K562 (cell line): ENCODE data around the gene CAPN10. TPM values are rescaled to one million over a fixed set of nuclear protein-coding genes. Genes with fewer than 3 reads are reported as not detected.

Source experiments
- ATAC-seq: fragments of 200-7000 bp; cut with Tn5 transposase; 3 replicates; pipeline ENCODE4 v1.9.1; 2020; ENCODE audit warnings: moderate library complexity
- BruUV-seq: library from RNA; stranded (reverse); fragments of 400-500 nt; replicated peaks from 2 replicates; lab custom pipeline; 2021; lab: Mats Ljungman, UMichigan
- CTCF ChIA-PET: fragments of 300-600 bp; formaldehyde crosslinking; extraction: SDS; loops from one replicate; lab custom pipeline; 2021; ENCODE audit warnings: low intra/inter-chr PET ratio; lab: Yijun Ruan, JAX
- POLR2A ChIA-PET: fragments of 300-600, 350-650 bp; sonication (Branson Sonifier 250); formaldehyde crosslinking; extraction: SDS; loops from one replicate; lab custom pipeline; 2021; ENCODE audit warnings: antibody characterized with exemption, inconsistent platforms; lab: Yijun Ruan, JAX
- DNase-seq, 4 experiments: peaks; one replicate each; pipeline versions ENCODE4 v3.0.0 to v3.0.0-alpha.2; 2011 to 2018; ENCODE audit warnings: low spot score in 3 of 4, mixed read lengths in 3 of 4; ENCODE audit errors: extremely low read depth in 1 of 4
- FAIRE-seq: peaks from 2 replicates; lab custom pipeline; 2011; peaks lifted over from hg19 to GRCh38; lab: Jason Lieb, UNC
- H2AFZ ChIP-seq: 2 replicates; pipeline ENCODE4 v1.6.0; 2011; ENCODE audit warnings: low read depth, low read length, control low read depth, inconsistent platforms
- H3K27ac ChIP-seq: fragments of 200-600 bp; 3 replicates; pipeline ENCODE4 v1.8.0; 2011; ENCODE audit warnings: low read depth, mild to moderate bottlenecking, control low read depth, inconsistent platforms, low read length, moderate library complexity, mixed read lengths; ENCODE audit errors: extremely low read depth
- H3K27me3 ChIP-seq, 2 experiments: fragments of 300-600 bp in 1 of 2; 2 replicates in 1 of 2; 3 replicates in 1 of 2; pipeline versions ENCODE4 v1.6.0 to v1.8.0; 2011; ENCODE audit warnings: inconsistent platforms in 2 of 2, low read length in 2 of 2, mild to moderate bottlenecking in 1 of 2, mixed read lengths in 1 of 2, moderate library complexity in 1 of 2; ENCODE audit not compliant: control insufficient read depth in 2 of 2, insufficient read depth in 2 of 2
- H3K36me3 ChIP-seq: fragments of 300-600 bp; 3 replicates; pipeline ENCODE4 v1.8.0; 2011; ENCODE audit warnings: mild to moderate bottlenecking, low read length, inconsistent platforms; ENCODE audit not compliant: control insufficient read depth, insufficient read depth
- H3K4me1 ChIP-seq, 2 experiments: fragments of 200-600 bp in 1 of 2; replicated peaks in 1 of 2; 2 replicates in 1 of 2; 3 replicates in 1 of 2; pipeline versions ENCODE4 v1.5.1 to v1.8.0; 2011; ENCODE audit warnings: inconsistent platforms in 2 of 2, low read length in 2 of 2, mild to moderate bottlenecking in 1 of 2, mixed read lengths in 1 of 2, moderate library complexity in 1 of 2; ENCODE audit not compliant: control insufficient read depth in 2 of 2, insufficient read depth in 2 of 2
- H3K4me2 ChIP-seq: 2 replicates; pipeline ENCODE4 v1.6.1; 2011; ENCODE audit warnings: low read length, control low read depth, inconsistent platforms, mixed read lengths; ENCODE audit not compliant: insufficient read depth
- H3K4me3 ChIP-seq: fragments of 200-600 bp; sonication (generic), shearing (Covaris generic); 2 replicates; pipeline ENCODE4 v1.5.1; 2016; ENCODE audit warnings: control low read depth, inconsistent platforms
- H3K79me2 ChIP-seq: fragments of 200-600 bp; 3 replicates; pipeline ENCODE4 v1.8.0; 2011; ENCODE audit warnings: low read length, inconsistent platforms; ENCODE audit not compliant: control insufficient read depth, insufficient read depth
- H3K9ac ChIP-seq, 2 experiments: 2 replicates each; pipeline versions ENCODE4 v1.6.0 to v1.6.1; 2011; ENCODE audit warnings: low read depth in 2 of 2, low read length in 2 of 2, control low read depth in 1 of 2, inconsistent platforms in 1 of 2, mild to moderate bottlenecking in 1 of 2, mixed read lengths in 1 of 2; ENCODE audit not compliant: insufficient read depth in 1 of 2
- H3K9me1 ChIP-seq: one replicate; pipeline ENCODE4 v1.6.0; 2011; ENCODE audit warnings: inconsistent platforms, mild to moderate bottlenecking, low read length, moderate library complexity; ENCODE audit not compliant: control insufficient read depth, insufficient read depth
- H3K9me3 ChIP-seq: replicated peaks from 2 replicates; pipeline ENCODE4 v1.5.1; 2011; ENCODE audit warnings: low read depth, low read length, inconsistent platforms; ENCODE audit not compliant: control insufficient read depth, insufficient read depth
- H4K20me1 ChIP-seq: replicated peaks from 2 replicates; pipeline ENCODE4 v1.6.1; 2011; ENCODE audit warnings: low read length, inconsistent platforms, mixed read lengths; ENCODE audit not compliant: control insufficient read depth, insufficient read depth
- FOXA1 ChIP-seq: fragments of 450-650 bp; IDR thresholded peaks from 2 replicates; pipeline ENCODE4 v1.6.1; 2016; ENCODE audit warnings: mild to moderate bottlenecking, borderline replicate concordance
- POLR2G ChIP-seq: fragments of 200-400 bp; formaldehyde crosslinking; IDR thresholded peaks from 2 replicates; pipeline ENCODE4 v1.6.1; 2017; ENCODE audit warnings: low read depth, mild to moderate bottlenecking, antibody characterized with exemption, low read length, moderate library complexity
- PTTG1 ChIP-seq: fragments of 450-650 bp; IDR thresholded peaks from 2 replicates; pipeline ENCODE4 v1.6.1; 2016; ENCODE audit warnings: low read depth, mild to moderate bottlenecking, missing genetic modification characterization, missing compliant biosample characterization
- RBFOX2 ChIP-seq: fragments of 200-400 bp; formaldehyde crosslinking; IDR thresholded peaks from 2 replicates; pipeline ENCODE4 v1.6.1; 2017; ENCODE audit warnings: low read depth, mild to moderate bottlenecking, low read length, moderate library complexity
- TEAD1 ChIP-seq, 2 experiments: fragments of 450-650 bp in 1 of 2; sonication (generic) in 1 of 2; formaldehyde crosslinking; IDR thresholded peaks; 2 replicates each; pipeline versions ENCODE4 v1.4.0 to v1.8.0; 2020 to 2022; ENCODE audit warnings: mild to moderate bottlenecking in 2 of 2, missing genetic modification reagents in 1 of 2
- XRCC3 ChIP-seq: fragments of 450-650 bp; IDR thresholded peaks from 2 replicates; pipeline ENCODE4 v1.6.1; 2017; ENCODE audit warnings: mild to moderate bottlenecking, moderate library complexity
- ZNF408 ChIP-seq: fragments of 250-450 bp; sonication (Bioruptor Pico); IDR thresholded peaks from 2 replicates; pipeline ENCODE4 v1.4.0; 2020; ENCODE audit warnings: low read depth, mild to moderate bottlenecking, moderate library complexity
- WGBS: fragments of 100-300 bp; shearing (Covaris generic); methylation state at CpG from one replicate; pipeline ENCODE4 v1.1.6; 2016; ENCODE audit warnings: low coverage, mixed read lengths; ENCODE audit not compliant: insufficient coverage; ENCODE audit errors: missing lambda C conversion rate; 5-methylcytosine and 5-hydroxymethylcytosine counted together
- in situ Hi-C: fragments of 300-500 bp; cut with MboI; formaldehyde crosslinking; loops from 4 replicates; pipeline ENCODE4 v1.15.0; 2018; ENCODE audit warnings: inconsistent platforms, mixed read lengths
- intact Hi-C: fragments of 100-400 bp; cut with micrococcal nuclease; formaldehyde crosslinking; loops from 2 replicates; pipeline ENCODE4 v1.14.2; 2022
- polyA plus RNA-seq, 8 experiments: library from polyadenylated mRNA; depleted of rRNA in 4 of 8; stranded (reverse) in 5 of 8; unstranded in 3 of 8; fragments of >200 nt; fragmentation: Nextera tagmentation in 2 of 8; fragmentation: Illumina TruSeq in 1 of 8; extraction: Ambion mirVana in 2 of 8; extraction: Trizol in 1 of 8; gene quantifications; 2 replicates each; pipeline versions ENCODE4 v1.2.1 to v1.2.3, GENCODE V29; 2011 to 2014; ENCODE audit warnings: inconsistent platforms in 1 of 8, missing spikeins in 1 of 8
- total RNA-seq, 7 experiments: library from RNA; depleted of rRNA in 6 of 7; stranded (reverse); fragments of >200 nt in 6 of 7; fragmentation: Illumina TruSeq in 2 of 7; extraction: Trizol in 2 of 7; gene quantifications; 2 replicates each; pipeline versions ENCODE4 v1.2.1 to v1.2.3, GENCODE V29; 2011 to 2021; ENCODE audit warnings: low replicate concordance in 1 of 7
- TF ChIP-seq, protein P1 (sequence below): fragments of 450-650 bp; IDR thresholded peaks from 2 replicates; pipeline ENCODE4 v1.7.1; 2018; ENCODE audit warnings: mild to moderate bottlenecking, low read depth; ENCODE audit not compliant: partially characterized antibody

CAPN10 gene
- total and polyA plus RNA-seq, 9 of the 15 experiments (the other 6 are each of a cell fraction or from before 2014, with no cell fraction given): 0.08 to 26.1 (median 8.4) TPM

DNA sequence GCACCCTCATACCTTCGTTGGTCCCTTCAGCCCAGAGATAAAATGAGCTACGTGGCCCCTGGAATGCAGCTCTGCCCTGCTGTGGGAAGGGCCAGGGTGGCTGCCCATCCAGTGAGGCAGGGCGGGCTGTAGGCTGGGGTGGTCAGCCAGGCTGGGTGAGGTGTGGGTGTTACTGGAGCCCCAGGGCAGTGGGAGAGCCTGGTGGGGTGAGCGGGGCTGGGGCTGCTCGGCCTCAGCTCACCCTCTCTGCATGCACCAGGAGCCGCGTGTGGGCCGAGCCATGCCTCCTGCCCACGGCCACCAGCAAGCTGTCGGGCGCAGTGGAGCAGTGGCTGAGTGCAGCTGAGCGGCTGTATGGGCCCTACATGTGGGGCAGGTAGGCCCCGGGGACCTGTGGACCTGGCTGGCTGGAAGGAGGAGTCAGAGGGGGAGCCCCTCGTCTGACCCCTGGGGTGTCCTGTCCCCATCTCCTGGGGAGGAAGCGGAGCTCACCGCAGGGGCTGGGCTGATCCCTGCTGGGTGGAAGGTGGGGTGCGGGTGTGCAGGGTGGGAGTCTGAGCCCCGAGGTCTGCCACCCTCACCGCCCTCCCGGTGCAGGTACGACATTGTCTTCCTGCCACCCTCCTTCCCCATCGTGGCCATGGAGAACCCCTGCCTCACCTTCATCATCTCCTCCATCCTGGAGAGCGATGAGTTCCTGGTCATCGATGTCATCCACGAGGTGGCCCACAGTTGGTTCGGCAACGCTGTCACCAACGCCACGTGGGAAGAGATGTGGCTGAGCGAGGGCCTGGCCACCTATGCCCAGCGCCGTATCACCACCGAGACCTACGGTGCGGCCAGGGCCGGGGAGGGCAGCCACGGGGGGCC lies 12.8 kb upstream of the CAPN10 start:
- in situ Hi-C loops: no loop called here
- H3K9me1 ChIP-seq: peaks cover under 1% of the 10 kb centered on the region
- TF ChIP-seq POLR2G (peak; percentile 44), RBFOX2 (peak; percentile 36; the same call in 1 of the 2 replicates), FOXA1 (no peak), PTTG1 (tag) (no peak), TEAD1 (CRISPR knock-in tag; IDR thresholded peaks at IDR 0.05) (no peak), ZNF408 (CRISPR knock-in tag) (no peak), XRCC3 (no peak)
- TF ChIP-seq, protein P1, sequence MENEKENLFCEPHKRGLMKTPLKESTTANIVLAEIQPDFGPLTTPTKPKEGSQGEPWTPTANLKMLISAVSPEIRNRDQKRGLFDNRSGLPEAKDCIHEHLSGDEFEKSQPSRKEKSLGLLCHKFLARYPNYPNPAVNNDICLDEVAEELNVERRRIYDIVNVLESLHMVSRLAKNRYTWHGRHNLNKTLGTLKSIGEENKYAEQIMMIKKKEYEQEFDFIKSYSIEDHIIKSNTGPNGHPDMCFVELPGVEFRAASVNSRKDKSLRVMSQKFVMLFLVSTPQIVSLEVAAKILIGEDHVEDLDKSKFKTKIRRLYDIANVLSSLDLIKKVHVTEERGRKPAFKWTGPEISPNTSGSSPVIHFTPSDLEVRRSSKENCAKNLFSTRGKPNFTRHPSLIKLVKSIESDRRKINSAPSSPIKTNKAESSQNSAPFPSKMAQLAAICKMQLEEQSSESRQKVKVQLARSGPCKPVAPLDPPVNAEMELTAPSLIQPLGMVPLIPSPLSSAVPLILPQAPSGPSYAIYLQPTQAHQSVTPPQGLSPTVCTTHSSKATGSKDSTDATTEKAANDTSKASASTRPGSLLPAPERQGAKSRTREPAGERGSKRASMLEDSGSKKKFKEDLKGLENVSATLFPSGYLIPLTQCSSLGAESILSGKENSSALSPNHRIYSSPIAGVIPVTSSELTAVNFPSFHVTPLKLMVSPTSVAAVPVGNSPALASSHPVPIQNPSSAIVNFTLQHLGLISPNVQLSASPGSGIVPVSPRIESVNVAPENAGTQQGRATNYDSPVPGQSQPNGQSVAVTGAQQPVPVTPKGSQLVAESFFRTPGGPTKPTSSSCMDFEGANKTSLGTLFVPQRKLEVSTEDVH: no peak
- CTCF ChIA-PET: no interaction called here
- H3K79me2 ChIP-seq: peaks cover 28% of the 10 kb centered on the region
- intact Hi-C loops: no loop called here
- H3K4me2 ChIP-seq: no peak overlapping the region
- no peak overlapping the region for H3K9ac ChIP-seq
- POLR2A ChIA-PET: interaction anchor here (1.3 kb wide), 1 partner anchor 13 kb away, joined by 6 read pairs; the partner anchor contains the start of gene CAPN10
- 90% methylated on average over 2 of the region's 37 CpGs for WGBS
- no peaks in the 10 kb centered on the region for H3K9me3 ChIP-seq
- peaks cover 6 to 53% of the 10 kb centered on the region in 2 experiments; a peak in 4 of 5 replicates for H3K4me1 ChIP-seq
- no peak overlapping the region for H3K4me3 ChIP-seq
- H3K27me3 ChIP-seq: no peaks in the 10 kb centered on the region
- no peak overlapping the region for H2AFZ ChIP-seq
- no peak for ATAC-seq
- no peak for DNase-seq
- no peak overlapping the region for H3K27ac ChIP-seq
- FAIRE-seq: no peak
- no peaks in the 10 kb centered on the region for H4K20me1 ChIP-seq
- BruUV-seq: no TSS peak
- peaks cover 37% of the 10 kb centered on the region; the same call in 1 of the 3 replicates for H3K36me3 ChIP-seq
